Common myeloid progenitor, CD34-positive (primary cell): ENCODE results near the gene CHSY3.

Experiments used
- CTCF ChIA-PET: fragments of 350-600 bp; sonication (Branson Sonifier 250); formaldehyde crosslinking; loops from one replicate; lab custom pipeline; 2021; ENCODE audit warnings: antibody characterized with exemption; lab: Charles Lee
- POLR2A ChIA-PET: fragments of 350-600 bp; sonication (Branson Sonifier 250); formaldehyde crosslinking; loops from one replicate; lab custom pipeline; 2021; ENCODE audit warnings: antibody characterized with exemption; lab: Charles Lee
- DNase-seq, 3 donors: peaks; one replicate each; pipeline versions ENCODE4 v3.0.0 to v3.0.0-alpha.2; 2013
- H3K27ac ChIP-seq, 2 experiments: 1 replicate in 1 of 2; 2 replicates in 1 of 2; pipeline ENCODE4 v1.7.0; 2013; ENCODE audit warnings: inconsistent platforms in 2 of 2, low read length in 2 of 2, mild to moderate bottlenecking in 2 of 2, low read depth in 1 of 2, moderate library complexity in 1 of 2; ENCODE audit not compliant: severe bottlenecking in 2 of 2, insufficient read depth in 1 of 2, poor library complexity in 1 of 2
- H3K27me3 ChIP-seq, 5 experiments: replicated peaks in 2 of 5; 1 replicate in 3 of 5; 2 replicates in 2 of 5; pipeline versions ENCODE4 v1.6.1 to v1.7.0; 2013; ENCODE audit warnings: low read length in 4 of 5, mild to moderate bottlenecking in 2 of 5, moderate library complexity in 2 of 5, inconsistent platforms in 1 of 5; ENCODE audit not compliant: insufficient read depth in 5 of 5, control insufficient read depth in 4 of 5
- H3K36me3 ChIP-seq, 4 experiments: 1 replicate in 2 of 4; 2 replicates in 2 of 4; pipeline versions ENCODE4 v1.6.1 to v1.7.0; 2013; ENCODE audit warnings: low read length in 3 of 4, control low read depth in 1 of 4, mild to moderate bottlenecking in 1 of 4; ENCODE audit not compliant: control insufficient read depth in 4 of 4, insufficient read depth in 4 of 4
- H3K4me1 ChIP-seq, 4 experiments: 1 replicate in 3 of 4; 2 replicates in 1 of 4; pipeline versions ENCODE4 v1.6.1 to v1.7.1; 2013; ENCODE audit warnings: low read length in 3 of 4, mild to moderate bottlenecking in 3 of 4, control low read depth in 1 of 4, inconsistent platforms in 1 of 4, moderate library complexity in 1 of 4; ENCODE audit not compliant: control insufficient read depth in 4 of 4, insufficient read depth in 4 of 4; ENCODE audit errors: control extremely low read depth in 1 of 4
- H3K4me3 ChIP-seq, 7 experiments: 1 replicate in 4 of 7; 2 replicates in 3 of 7; pipeline versions ENCODE4 v1.5.1 to v1.7.0; 2013; ENCODE audit warnings: mild to moderate bottlenecking in 7 of 7, low read length in 6 of 7, moderate library complexity in 6 of 7, inconsistent platforms in 2 of 7, low read depth in 2 of 7, control low read depth in 1 of 7; ENCODE audit not compliant: insufficient read depth in 4 of 7, control insufficient read depth in 1 of 7; ENCODE audit errors: extremely low read depth in 1 of 7
- H3K9me3 ChIP-seq, 5 experiments: 1 replicate in 4 of 5; 2 replicates in 1 of 5; pipeline versions ENCODE4 v1.6.1 to v1.7.1; 2013; ENCODE audit warnings: low read length in 4 of 5, mild to moderate bottlenecking in 2 of 5, inconsistent platforms in 1 of 5, low read depth in 1 of 5, moderate library complexity in 1 of 5; ENCODE audit not compliant: control insufficient read depth in 4 of 5, insufficient read depth in 2 of 5; ENCODE audit errors: control extremely low read depth in 1 of 5
- WGBS: methylation state at CpG from one replicate; pipeline ENCODE4 v1.1.5; 2013; ENCODE audit not compliant: insufficient coverage; 5-methylcytosine and 5-hydroxymethylcytosine counted together

CHSY3 gene

GRCh38 chr5:129991780-129992179, 87.5 kb downstream of the CHSY3 start:
- Histone ChIP-seq H3K4me1 (no peaks in the 10 kb centered on the region), H3K4me3 (no peak overlapping the region), H3K27me3 (no peaks in the 10 kb centered on the region), H3K9me3 (no peaks in the 10 kb centered on the region), H3K36me3 (no peaks in the 10 kb centered on the region), H3K27ac (no peak overlapping the region)
- no peak for DNase-seq
- CTCF ChIA-PET: no interaction called here
- POLR2A ChIA-PET: no interaction called here
- 90% methylated on average over 2 of the region's 3 CpGs for WGBS

GRCh38 chr5:129996896-129997295, 92.6 kb downstream of the CHSY3 start:
- Histone ChIP-seq H3K36me3 (no peaks in the 10 kb centered on the region), H3K27me3 (no peaks in the 10 kb centered on the region), H3K27ac (no peak overlapping the region), H3K4me3 (no peak overlapping the region), H3K4me1 (no peaks in the 10 kb centered on the region), H3K9me3 (no peaks in the 10 kb centered on the region)
- POLR2A ChIA-PET: no interaction called here
- CTCF ChIA-PET: no interaction called here
- DNase-seq: no peak

- POLR2A ChIA-PET: no interaction called here
- H3K4me3 ChIP-seq: no peak overlapping the region
- no peaks in the 10 kb centered on the region for H3K9me3 ChIP-seq
- H3K27me3 ChIP-seq: no peaks in the 10 kb centered on the region
- no CpG with 5 or more reads among the region's 4 CpGs for WGBS
- no peaks in the 10 kb centered on the region for H3K36me3 ChIP-seq
- H3K4me1 ChIP-seq: no peaks in the 10 kb centered on the region
- CTCF ChIA-PET: interaction anchor here (0.7 kb wide), 1 partner anchor 75 kb away, joined by 5 read pairs; no protein-coding TSS in a partner anchor
- DNase-seq: no peak
- no peak overlapping the region for H3K27ac ChIP-seq
Observed at GRCh38 chr5:130000460-130000859, 96.2 kb downstream of the CHSY3 start.

- H3K36me3 ChIP-seq: no peaks in the 10 kb centered on the region
- no peak for DNase-seq
- no peaks in the 10 kb centered on the region for H3K4me1 ChIP-seq
- H3K27ac ChIP-seq: no peak overlapping the region
- H3K9me3 ChIP-seq: no peaks in the 10 kb centered on the region
- ChIA-PET POLR2A (no interaction called here), CTCF (no interaction called here)
- no peak overlapping the region for H3K4me3 ChIP-seq
- H3K27me3 ChIP-seq: no peaks in the 10 kb centered on the region
- WGBS: 95% methylated on average over 3 of the region's 3 CpGs
Observed at GRCh38 chr5:130002183-130002582, 97.9 kb downstream of the CHSY3 start.

GRCh38 chr5:130002876-130003275, 98.6 kb downstream of the CHSY3 start:
- DNase-seq: no peak
- Histone ChIP-seq H3K4me3 (no peak overlapping the region), H3K9me3 (peaks cover 0 to 6% (median 0%) of the 10 kb centered on the region in 5 experiments), H3K4me1 (no peaks in the 10 kb centered on the region), H3K36me3 (no peaks in the 10 kb centered on the region), H3K27me3 (no peaks in the 10 kb centered on the region), H3K27ac (no peak overlapping the region)
- WGBS: 100% methylated on average over 3 of the region's 3 CpGs
- ChIA-PET CTCF (no interaction called here), POLR2A (no interaction called here)

GRCh38 chr5:130011986-130012385, 107.7 kb downstream of the CHSY3 start:
- Histone ChIP-seq H3K4me3 (no peak overlapping the region), H3K36me3 (no peaks in the 10 kb centered on the region), H3K4me1 (no peaks in the 10 kb centered on the region), H3K27ac (no peak overlapping the region), H3K27me3 (no peaks in the 10 kb centered on the region), H3K9me3 (peaks cover 0 to 14% (median 2%) of the 10 kb centered on the region in 5 experiments)
- ChIA-PET POLR2A (no interaction called here), CTCF (no interaction called here)
- 100% methylated on average over 1 of the region's 3 CpGs for whole genome bisulfite sequencing
- no peak for DNase-seq

- POLR2A ChIA-PET: no interaction called here
- 83% methylated on average over 1 of the region's 4 CpGs for WGBS
- Histone ChIP-seq H3K27ac (no peak overlapping the region), H3K4me1 (no peaks in the 10 kb centered on the region), H3K9me3 (peaks cover 0 to 6% (median 2%) of the 10 kb centered on the region in 5 experiments), H3K36me3 (no peaks in the 10 kb centered on the region), H3K4me3 (no peak overlapping the region), H3K27me3 (no peaks in the 10 kb centered on the region)
- CTCF ChIA-PET: no interaction called here
- DNase-seq: no peak
Observed at GRCh38 chr5:130017173-130017572, 112.9 kb downstream of the CHSY3 start.
